PC-3 (cell line): ENCODE data around the gene MPP1. TPM values are rescaled to one million over a fixed set of nuclear protein-coding genes. Genes with fewer than 3 reads are reported as not detected.

ENCODE experiments used
- ATAC-seq: fragments of 200-7000 bp; cut with Tn5 transposase; 2 replicates; pipeline ENCODE4 v1.9.1; 2020; ENCODE audit warnings: mild to moderate bottlenecking, moderate library complexity
- BruUV-seq: library from RNA; stranded (reverse); fragments of 400-500 nt; replicated peaks from 2 replicates; lab custom pipeline; 2021; lab: Mats Ljungman, UMichigan
- CTCF ChIA-PET: fragments of 300-600 bp; sonication (Branson Sonifier 250); formaldehyde crosslinking; loops from one replicate; lab custom pipeline; 2022; ENCODE audit warnings: antibody characterized with exemption; lab: Charles Lee
- POLR2A ChIA-PET: fragments of 300-600 bp; sonication (Branson Sonifier 250); formaldehyde crosslinking; loops from one replicate; lab custom pipeline; 2022; ENCODE audit warnings: antibody characterized with exemption; ENCODE audit not compliant: unreplicated experiment; lab: Charles Lee
- DNase-seq: peaks from one replicate; pipeline ENCODE4 v3.0.0-alpha.2; 2015
- H2AFZ ChIP-seq: fragments of 300-600 bp; sonication (generic); 2 replicates; pipeline ENCODE4 v1.6.0; 2016; ENCODE audit warnings: antibody characterized with exemption, low read length
- H3F3A ChIP-seq: fragments of 300-600 bp; sonication (generic); one replicate; pipeline ENCODE4 v1.6.0; 2017; ENCODE audit warnings: antibody characterized with exemption, low read length, control low read depth, mild to moderate bottlenecking; ENCODE audit not compliant: unreplicated experiment
- H3K27ac ChIP-seq: fragments of 300-600 bp; sonication (generic); 2 replicates; pipeline ENCODE4 v1.5.1; 2016; ENCODE audit warnings: mild to moderate bottlenecking, low read length
- H3K27me3 ChIP-seq: fragments of 300-600 bp; sonication (generic); 2 replicates; pipeline ENCODE4 v1.6.1; 2016; ENCODE audit warnings: low read length, mixed read lengths
- H3K36me3 ChIP-seq: fragments of 300-600 bp; sonication (generic); 2 replicates; pipeline ENCODE4 v1.6.1; 2016; ENCODE audit warnings: low read depth, mixed run types, low read length, mixed read lengths
- H3K4me1 ChIP-seq: fragments of 300-600 bp; sonication (generic); 2 replicates; pipeline ENCODE4 v1.5.1; 2016; ENCODE audit warnings: low read length; ENCODE audit not compliant: insufficient read depth
- H3K4me2 ChIP-seq: fragments of 300-600 bp; sonication (generic); 2 replicates; pipeline ENCODE4 v1.6.0; 2016; ENCODE audit warnings: low read length
- H3K4me3 ChIP-seq: fragments of 300-600 bp; sonication (generic); 2 replicates; pipeline ENCODE4 v1.5.1; 2016; ENCODE audit warnings: mild to moderate bottlenecking, low read length, mixed read lengths
- H3K79me2 ChIP-seq: fragments of 300-600 bp; sonication (generic); 2 replicates; pipeline ENCODE4 v1.6.1; 2017; ENCODE audit warnings: low read length, mixed read lengths
- H3K9ac ChIP-seq: fragments of 300-600 bp; sonication (generic); 2 replicates; pipeline ENCODE4 v1.6.0; 2016; ENCODE audit warnings: mild to moderate bottlenecking, low read length
- H3K9me2 ChIP-seq: fragments of 300-600 bp; sonication (generic); replicated peaks from 2 replicates; pipeline ENCODE4 v1.6.1; 2016; ENCODE audit warnings: mixed run types, low read length, mixed read lengths
- H3K9me3 ChIP-seq: fragments of 300-600 bp; sonication (generic); 2 replicates; pipeline ENCODE4 v1.6.1; 2016; ENCODE audit warnings: low read length, mixed read lengths
- H4K20me1 ChIP-seq: fragments of 300-600 bp; sonication (generic); 2 replicates; pipeline ENCODE4 v1.6.1; 2016; ENCODE audit warnings: low read length, mixed read lengths
- CTCF ChIP-seq: fragments of 300-600 bp; sonication (generic); conservative IDR thresholded peaks from 2 replicates; pipeline ENCODE4 v1.5.1; 2017; ENCODE audit warnings: antibody characterized with exemption, low read depth, mild to moderate bottlenecking, low read length
- EZH2 ChIP-seq: fragments of 300-600 bp; sonication (generic); IDR thresholded peaks from one replicate; pipeline ENCODE4 v1.6.1; 2017; ENCODE audit warnings: antibody characterized with exemption, mild to moderate bottlenecking, low read length; ENCODE audit not compliant: unreplicated experiment
- EZH2phosphoT487 ChIP-seq: fragments of 300-600 bp; sonication (generic); IDR thresholded peaks from 2 replicates; pipeline ENCODE4 v1.6.1; 2018; ENCODE audit warnings: mild to moderate bottlenecking, antibody characterized with exemption, low read length, borderline replicate concordance
- intact Hi-C: fragments of 100-400 bp; cut with micrococcal nuclease; formaldehyde crosslinking; loops from 2 replicates; pipeline ENCODE4 v1.9.0; 2023
- total RNA-seq: library from RNA; depleted of rRNA; stranded (reverse); fragments of >200 nt; gene quantifications from 2 replicates; pipeline ENCODE4 v1.2.3, GENCODE V29; 2014

The MPP1 gene
- total RNA-seq, 1 experiment from 2014 or later: 18.8 TPM

GRCh38 chrX:154797006-154797405 is 8.3 kb downstream of the MPP1 start:
- H3K9me3 ChIP-seq: no peaks in the 10 kb centered on the region
- H3K27me3 ChIP-seq: no peaks in the 10 kb centered on the region
- BruUV-seq: no TSS peak
- H3K36me3 ChIP-seq: no peaks in the 10 kb centered on the region
- H3K9me2 ChIP-seq: no peaks in the 10 kb centered on the region
- no peak overlapping the region for H3K9ac ChIP-seq
- peaks cover 5% of the 10 kb centered on the region; the same call in 1 of the 2 replicates for H3K79me2 ChIP-seq
- peaks cover 11% of the 10 kb centered on the region for H3F3A ChIP-seq
- 0 out of 2 replicates have a peak overlapping the region, but pooled peaks have one; percentile 12 for H3K4me2 ChIP-seq
- no peak overlapping the region for H3K27ac ChIP-seq
- ATAC-seq: no peak
- ChIA-PET CTCF (no interaction called here), POLR2A (no interaction called here)
- intact Hi-C loops: no loop called here
- H3K4me1 ChIP-seq: peaks cover 44% of the 10 kb centered on the region
- DNase-seq: peak; percentile 20
- TF ChIP-seq CTCF (no peak), EZH2phosphoT487 (no peak), EZH2 (no peak)
- no peaks in the 10 kb centered on the region for H4K20me1 ChIP-seq
- no peak overlapping the region for H2AFZ ChIP-seq
- H3K4me3 ChIP-seq: no peak overlapping the region

GRCh38 chrX:154795016-154795415 is 10.3 kb downstream of the MPP1 start:
- no peaks in the 10 kb centered on the region for H3K9me3 ChIP-seq
- H3K9me2 ChIP-seq: no peaks in the 10 kb centered on the region
- H3K4me3 ChIP-seq: no peak overlapping the region
- no peak overlapping the region for H3K4me2 ChIP-seq
- H3K27me3 ChIP-seq: no peaks in the 10 kb centered on the region
- ATAC-seq (no peak), DNase-seq (no peak)
- peaks cover 9% of the 10 kb centered on the region for H3F3A ChIP-seq
- no peak for TF ChIP-seq CTCF
- TF ChIP-seq EZH2phosphoT487: no peak
- no peak for TF ChIP-seq EZH2
- ChIA-PET POLR2A (no interaction called here), CTCF (no interaction called here)
- BruUV-seq: no TSS peak
- peaks cover 5% of the 10 kb centered on the region; the same call in 1 of the 2 replicates for H3K79me2 ChIP-seq
- H3K9ac ChIP-seq: no peak overlapping the region
- H2AFZ ChIP-seq: no peak overlapping the region
- intact Hi-C loops: no loop called here
- H3K27ac ChIP-seq: no peak overlapping the region
- H3K4me1 ChIP-seq: peaks cover 30% of the 10 kb centered on the region
- H3K36me3 ChIP-seq: no peaks in the 10 kb centered on the region
- H4K20me1 ChIP-seq: no peaks in the 10 kb centered on the region

GRCh38 chrX:154793084-154793795 is 12.0 kb downstream of the MPP1 start:
- Histone ChIP-seq H3K9me3 (no peaks in the 10 kb centered on the region), H3K4me1 (peaks cover 17% of the 10 kb centered on the region; the same call in 1 of the 2 replicates), H3K4me3 (no peak overlapping the region), H3K27ac (no peak overlapping the region), H3K36me3 (no peaks in the 10 kb centered on the region), H3F3A (no peaks in the 10 kb centered on the region), H3K27me3 (no peaks in the 10 kb centered on the region), H3K9ac (no peak overlapping the region), H2AFZ (no peak overlapping the region), H3K9me2 (no peaks in the 10 kb centered on the region), H3K79me2 (peaks cover 5% of the 10 kb centered on the region; the same call in 1 of the 2 replicates), H4K20me1 (no peaks in the 10 kb centered on the region), H3K4me2 (peak overlapping the region; percentile 43)
- no peak for TF ChIP-seq CTCF
- no peak for TF ChIP-seq EZH2phosphoT487
- no peak for TF ChIP-seq EZH2
- BruUV-seq: no TSS peak
- peak; percentile 70 for DNase-seq
- ATAC-seq: peak; percentile 90
- ChIA-PET POLR2A (no interaction called here), CTCF (no interaction called here)
- intact Hi-C loops: no loop called here
